BJ (cell line): ENCODE results near the gene OR52I1. TPM values are rescaled to one million over a fixed set of nuclear protein-coding genes. Genes with fewer than 3 reads are reported as not detected.

Source experiments
- CTCF ChIA-PET: fragments of 350-600 bp; formaldehyde crosslinking; extraction: SDS; loops from one replicate; lab custom pipeline; 2021; ENCODE audit warnings: antibody characterized with exemption, inconsistent platforms; lab: Yijun Ruan, JAX
- POLR2A ChIA-PET: fragments of 300-600 bp; sonication (Branson Sonifier 250); formaldehyde crosslinking; extraction: SDS; loops from one replicate; lab custom pipeline; 2021; ENCODE audit warnings: antibody characterized with exemption; lab: Charles Lee
- DNase-seq: peaks from one replicate; pipeline ENCODE4 v3.0.0-alpha.2; 2011; ENCODE audit warnings: low read depth
- H3K27me3 ChIP-seq: 2 replicates; pipeline ENCODE4 v1.6.0; 2011; ENCODE audit warnings: low read length; ENCODE audit not compliant: control insufficient read depth, insufficient read depth
- H3K36me3 ChIP-seq: 2 replicates; pipeline ENCODE4 v1.5.1; 2011; ENCODE audit warnings: low read length; ENCODE audit not compliant: control insufficient read depth, insufficient read depth
- H3K4me3 ChIP-seq: 2 replicates; pipeline ENCODE4 v1.5.1; 2011; ENCODE audit warnings: low read depth, mild to moderate bottlenecking, control low read depth, low read length
- polyA plus RNA-seq: library from polyadenylated mRNA; depleted of rRNA; stranded (reverse); fragments of >200 nt; gene quantifications from 2 replicates; pipeline ENCODE4 v1.2.3, GENCODE V29; 2011; rRNA removed
- TF ChIP-seq, protein P1 (sequence below): IDR thresholded peaks from 2 replicates; pipeline ENCODE4 v1.5.1; 2011; ENCODE audit warnings: low read depth, mild to moderate bottlenecking, control low read depth, inconsistent platforms, low read length, moderate library complexity; ENCODE audit not compliant: insufficient read depth

OR52I1 gene
- polyA plus RNA-seq, 1 experiment, result not detected

DNA sequence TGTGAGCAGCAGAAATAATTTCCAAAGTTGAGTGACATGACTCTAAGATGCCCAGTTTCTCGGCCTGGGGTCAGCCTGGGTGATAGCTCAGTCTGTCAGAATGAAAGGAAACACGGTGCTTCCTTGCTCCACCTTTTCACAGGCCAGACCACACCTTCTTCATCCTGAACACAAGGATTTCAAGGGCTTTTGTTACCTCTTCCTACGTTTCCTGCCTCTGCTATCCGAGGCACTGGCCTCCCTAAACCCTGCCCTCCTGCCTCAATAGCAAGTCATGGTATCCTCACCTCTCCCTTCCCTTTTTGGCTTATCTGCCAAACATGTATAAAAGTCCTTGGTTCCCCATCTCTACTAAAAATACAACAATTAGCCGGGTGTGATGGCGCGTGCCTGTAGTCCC is 48.2 kb downstream of the OR52I1 start:
- H3K27me3 ChIP-seq, result no peaks in the 10 kb centered on the region
- TF ChIP-seq, protein P1, sequence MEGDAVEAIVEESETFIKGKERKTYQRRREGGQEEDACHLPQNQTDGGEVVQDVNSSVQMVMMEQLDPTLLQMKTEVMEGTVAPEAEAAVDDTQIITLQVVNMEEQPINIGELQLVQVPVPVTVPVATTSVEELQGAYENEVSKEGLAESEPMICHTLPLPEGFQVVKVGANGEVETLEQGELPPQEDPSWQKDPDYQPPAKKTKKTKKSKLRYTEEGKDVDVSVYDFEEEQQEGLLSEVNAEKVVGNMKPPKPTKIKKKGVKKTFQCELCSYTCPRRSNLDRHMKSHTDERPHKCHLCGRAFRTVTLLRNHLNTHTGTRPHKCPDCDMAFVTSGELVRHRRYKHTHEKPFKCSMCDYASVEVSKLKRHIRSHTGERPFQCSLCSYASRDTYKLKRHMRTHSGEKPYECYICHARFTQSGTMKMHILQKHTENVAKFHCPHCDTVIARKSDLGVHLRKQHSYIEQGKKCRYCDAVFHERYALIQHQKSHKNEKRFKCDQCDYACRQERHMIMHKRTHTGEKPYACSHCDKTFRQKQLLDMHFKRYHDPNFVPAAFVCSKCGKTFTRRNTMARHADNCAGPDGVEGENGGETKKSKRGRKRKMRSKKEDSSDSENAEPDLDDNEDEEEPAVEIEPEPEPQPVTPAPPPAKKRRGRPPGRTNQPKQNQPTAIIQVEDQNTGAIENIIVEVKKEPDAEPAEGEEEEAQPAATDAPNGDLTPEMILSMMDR, result no peak
- ChIA-PET POLR2A (no interaction called here), CTCF (no interaction called here)
- DNase-seq, result no peak
- no peak overlapping the region for H3K4me3 ChIP-seq
- H3K36me3 ChIP-seq, result no peaks in the 10 kb centered on the region

DNA sequence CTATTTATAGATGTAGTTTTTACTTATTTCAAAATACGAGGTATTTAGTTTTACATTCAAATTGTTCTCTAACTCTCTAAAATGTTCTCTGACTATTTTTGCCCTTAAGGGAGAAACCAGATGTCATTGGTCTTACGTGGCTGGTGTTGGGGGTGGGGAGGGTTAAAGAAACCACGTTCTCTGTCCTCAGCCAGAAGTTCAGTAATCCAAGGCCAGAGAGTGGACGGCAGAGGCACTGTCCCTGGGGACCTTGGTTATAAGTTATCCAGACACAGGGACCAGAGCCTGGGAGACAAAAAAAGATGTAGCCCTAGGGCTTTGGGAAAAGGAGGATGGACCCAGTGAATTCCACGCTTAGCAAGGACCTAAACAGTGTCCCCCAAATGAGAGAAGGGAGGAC is 49.2 kb downstream of the OR52I1 start:
- TF ChIP-seq, protein P1, result no peak
- no peak for DNase-seq
- Histone ChIP-seq H3K4me3 (no peak overlapping the region), H3K27me3 (no peaks in the 10 kb centered on the region), H3K36me3 (no peaks in the 10 kb centered on the region)
- POLR2A ChIA-PET, result no interaction called here
- CTCF ChIA-PET, result no interaction called here

DNA sequence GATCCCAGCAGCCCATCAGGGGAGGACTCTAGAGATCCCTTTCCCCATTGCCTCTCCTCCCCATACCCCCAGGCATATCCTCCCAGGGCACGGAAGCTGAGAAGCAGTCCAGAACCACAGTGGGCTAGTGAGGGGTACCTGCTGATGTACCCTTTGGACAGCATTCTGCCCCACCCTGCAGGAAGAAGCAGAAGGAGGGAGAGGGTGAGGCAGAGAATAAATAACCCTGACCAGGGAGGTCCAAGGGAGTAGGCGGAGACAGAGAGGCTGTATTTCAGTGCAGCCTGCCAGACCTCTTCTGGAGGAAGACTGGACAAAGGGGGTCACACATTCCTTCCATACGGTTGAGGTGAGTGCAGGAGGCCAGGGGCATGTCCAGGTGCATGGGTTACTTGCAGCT is 49.8 kb downstream of the OR52I1 start, which contains the start of gene OR51E1:
Gene OR51E1, plus strand, starts transcription at position 301 of the 400 bp plus-strand sequence. CDS start 8,545 bp downstream, outside the sequence.
- DNase-seq, result no peak
- ChIA-PET CTCF (no interaction called here), POLR2A (no interaction called here)
- Histone ChIP-seq H3K27me3 (no peaks in the 10 kb centered on the region), H3K4me3 (no peak within 1 kb of the TSS), H3K36me3 (no peaks in the 10 kb centered on the region)
- TF ChIP-seq, protein P1, result no peak

DNA sequence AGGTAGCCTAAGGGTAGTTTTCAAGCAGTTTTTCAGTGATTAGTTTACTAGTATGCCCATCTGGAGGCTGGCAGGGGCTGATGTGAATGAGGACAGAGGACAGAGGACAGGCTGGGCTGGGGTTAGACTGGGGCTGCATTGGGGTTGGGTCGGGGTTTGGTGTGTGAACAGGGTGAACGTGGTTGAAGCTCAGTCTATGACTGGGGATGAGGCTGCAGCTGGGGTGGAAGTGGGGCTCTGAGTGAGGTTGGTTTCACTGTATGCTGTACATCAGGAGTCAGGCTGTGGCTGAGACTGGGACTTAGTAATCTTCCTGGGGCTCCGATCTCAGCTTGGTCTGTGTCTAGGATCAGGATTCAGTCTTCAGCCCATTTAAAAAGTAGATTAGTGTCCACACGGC is 50.4 kb downstream of the OR52I1 start:
- no peaks in the 10 kb centered on the region for H3K27me3 ChIP-seq
- POLR2A ChIA-PET, result no interaction called here
- no peak overlapping the region for H3K4me3 ChIP-seq
- no peak for DNase-seq
- CTCF ChIA-PET, result no interaction called here
- no peaks in the 10 kb centered on the region for H3K36me3 ChIP-seq
- TF ChIP-seq, protein P1, result no peak

Other genes starting within 250 kb of the OR52I1 start
- gene OR52B4, start 225.7 kb upstream of the OR52I1 start, polyA plus RNA-seq, result not detected in 2 replicates
- gene TRIM21, start 200.3 kb upstream of the OR52I1 start, polyA plus RNA-seq, result 24.3 and 26.9 TPM in 2 replicates
- not detected in 2 replicates for gene OR52K2, start 144.7 kb upstream of the OR52I1 start, polyA plus RNA-seq
- not detected in 2 replicates for gene OR52K1, start 111.4 kb upstream of the OR52I1 start, polyA plus RNA-seq
- not detected in 2 replicates for gene OR52M1, start 48.8 kb upstream of the OR52I1 start, polyA plus RNA-seq
- gene OR52I2, start 12.3 kb upstream of the OR52I1 start, polyA plus RNA-seq, result not detected in 2 replicates
- 6.2 and 6.5 TPM in 2 replicates for gene TRIM68, start 14.2 kb downstream of the OR52I1 start, polyA plus RNA-seq
- not detected in 2 replicates for gene OR51D1, start 43.4 kb downstream of the OR52I1 start, polyA plus RNA-seq
- not detected in 2 replicates for gene OR51E1, start 49.9 kb downstream of the OR52I1 start, polyA plus RNA-seq
- not detected in 2 replicates for gene OR51E2, start 103.8 kb downstream of the OR52I1 start, polyA plus RNA-seq
- gene MMP26, start 110.7 kb downstream of the OR52I1 start, polyA plus RNA-seq, result not detected in 2 replicates
- not detected in 2 replicates for gene OR51F1, start 175.9 kb downstream of the OR52I1 start, polyA plus RNA-seq
- not detected in 2 replicates for gene OR52R1, start 210.3 kb downstream of the OR52I1 start, polyA plus RNA-seq
- not detected in 2 replicates for gene OR51F2, start 227.3 kb downstream of the OR52I1 start, polyA plus RNA-seq